ENCODE data around the gene EFCAB14. TPM values are rescaled to one million over a fixed set of nuclear protein-coding genes. Genes with fewer than 3 reads are reported as not detected.
"Not testable (repeated sequence)": the region's sequence is repeated elsewhere in the genome, so short reads cannot be mapped to it uniquely, and the experiment has no call there.

The EFCAB14 gene
- total and polyA plus RNA-seq, 2 of the 8 experiments (the other 6 are each of a cell fraction or from before 2014, with no cell fraction given) = 19.4 to 40.4 TPM

GRCh38 chr1:46754707-46755106 lies 35.8 kb upstream of the EFCAB14 start:
- H3K18ac ChIP-seq (ENCODE audit: extremely low read depth, low read length); H2BK120ac ChIP-seq (replicated peaks; ENCODE audit: low read depth, low read length); CTCF ChIA-PET (ENCODE audit: partially characterized antibody); H2BK12ac ChIP-seq (ENCODE audit: low read depth, low read length); FAIRE-seq; DNase-seq (ENCODE audit: low read depth in 1 of 2, low spot score in 2 of 2); H3K9ac ChIP-seq (replicated peaks in 1 of 4; ENCODE audit: extremely low read depth in 1 of 4, low read depth in 3 of 4, low read length in 3 of 4); H3K27me3 ChIP-seq (replicated peaks in 1 of 4; ENCODE audit: control insufficient read depth in 3 of 4, extremely low read depth in 1 of 4, insufficient read depth in 3 of 4, low read length in 3 of 4); H3K36me3 ChIP-seq (ENCODE audit: control insufficient read depth in 2 of 4, insufficient read depth in 4 of 4, low read length in 3 of 4); H3K14ac ChIP-seq (ENCODE audit: insufficient read length); H4K5ac ChIP-seq (ENCODE audit: insufficient read length, low read depth, low read length); H3K79me1 ChIP-seq (ENCODE audit: low read depth, low read length); POLR2A ChIA-PET (ENCODE audit: partially characterized antibody); H3K9me3 ChIP-seq (ENCODE audit: insufficient read depth in 2 of 2, low read depth in 1 of 2, low read length in 1 of 2); H2BK20ac ChIP-seq (ENCODE audit: low read length); H3K23ac ChIP-seq (ENCODE audit: insufficient read length); H2AK5ac ChIP-seq (ENCODE audit: low read depth, low read length); H3K56ac ChIP-seq (replicated peaks; ENCODE audit: insufficient read length, low read depth, low read length); H3K4me3 ChIP-seq (ENCODE audit: extremely low read depth in 1 of 4, insufficient read depth in 2 of 4, low read depth in 3 of 4, low read length in 4 of 4); H3K79me2 ChIP-seq (ENCODE audit: control insufficient read depth in 1 of 2, insufficient read depth in 2 of 2, low read length in 2 of 2); H3K23me2 ChIP-seq (ENCODE audit: low read depth, low read length); H3K4me2 ChIP-seq (ENCODE audit: insufficient read depth in 1 of 2, low read depth in 2 of 2, low read length in 2 of 2); H4K20me1 ChIP-seq (replicated peaks in 1 of 2; ENCODE audit: control insufficient read depth in 1 of 2, insufficient read depth in 2 of 2, low read length in 2 of 2); H4K8ac ChIP-seq (ENCODE audit: extremely low read depth, insufficient read depth, low read length); H3K4ac ChIP-seq (replicated peaks; ENCODE audit: insufficient read length, low read depth, low read length); H3K27ac ChIP-seq (ENCODE audit: low read depth, low read length); H2BK5ac ChIP-seq (ENCODE audit: low read depth, low read length); H2BK15ac ChIP-seq (ENCODE audit: low read length); H4K91ac ChIP-seq (replicated peaks; ENCODE audit: insufficient read length, low read length): not testable (repeated sequence)
- TF ChIP-seq SRF (IDR thresholded peaks at IDR 0.05; ENCODE audit: low read depth, low read length) = peak; percentile 16; the same call in 1 of the 2 replicates
- H2AFZ ChIP-seq (ENCODE audit: low read length) = 0 out of 2 replicates have a peak overlapping the region, but pooled peaks have one; percentile 66
- WGBS, 2 experiments (ENCODE audit: extremely low coverage in 1 of 2, insufficient coverage in 1 of 2, insufficient read length in 1 of 2, insufficient replicate concordance in 2 of 2, low coverage in 1 of 2, low lambda C conversion rate in 2 of 2, missing lambda C conversion rate in 1 of 2) = 85% methylated on average over 3 of the region's 4 CpGs; no CpG with 5 or more reads in 1 of the 2 experiments
- H3K4me1 ChIP-seq (replicated peaks in 1 of 4; ENCODE audit: control insufficient read depth in 3 of 4, insufficient read depth in 4 of 4, low read length in 3 of 4) = peaks cover 4 to 13% (median 8%) of the 10 kb centered on the region in 4 experiments; a peak in 6 of 7 replicates
